Stimulated activated effector memory CD8-positive, alpha-beta T cell treated with anti-CD3 and anti-CD28 coated beads, Interleukin-12 subunit alpha, Interleukin-12 subunit beta, amount 100 ng/mL, for 72 hours (primary cell): Measurements from ENCODE around the gene PHGDH.

Experiments used
- ATAC-seq: fragments of 150-1000 bp; cut with Tn5 transposase; 2 replicates; pipeline ENCODE4 v1.10.0; 2021
- DNase-seq, 2 donors: peaks; one replicate each; pipeline ENCODE4 v3.0.0; 2021 to 2022; ENCODE audit warnings: low spot score in 2 of 2
- H3K27ac Mint-ChIP-seq: one replicate; pipeline ENCODE4 v1.8.0; 2022; ENCODE audit warnings: mild to moderate bottlenecking, mixed read lengths
- H3K36me3 Mint-ChIP-seq: one replicate; pipeline ENCODE4 v1.8.0; 2022; ENCODE audit warnings: mild to moderate bottlenecking, mixed read lengths
- H3K4me1 Mint-ChIP-seq: one replicate; pipeline ENCODE4 v1.8.0; 2022; ENCODE audit warnings: mixed read lengths
- H3K4me3 Mint-ChIP-seq: one replicate; pipeline ENCODE4 v1.8.0; 2022; ENCODE audit warnings: mild to moderate bottlenecking, mixed read lengths
- H3K9me3 Mint-ChIP-seq: one replicate; pipeline ENCODE4 v1.8.0; 2022; ENCODE audit warnings: mixed read lengths

PHGDH gene

DNA sequence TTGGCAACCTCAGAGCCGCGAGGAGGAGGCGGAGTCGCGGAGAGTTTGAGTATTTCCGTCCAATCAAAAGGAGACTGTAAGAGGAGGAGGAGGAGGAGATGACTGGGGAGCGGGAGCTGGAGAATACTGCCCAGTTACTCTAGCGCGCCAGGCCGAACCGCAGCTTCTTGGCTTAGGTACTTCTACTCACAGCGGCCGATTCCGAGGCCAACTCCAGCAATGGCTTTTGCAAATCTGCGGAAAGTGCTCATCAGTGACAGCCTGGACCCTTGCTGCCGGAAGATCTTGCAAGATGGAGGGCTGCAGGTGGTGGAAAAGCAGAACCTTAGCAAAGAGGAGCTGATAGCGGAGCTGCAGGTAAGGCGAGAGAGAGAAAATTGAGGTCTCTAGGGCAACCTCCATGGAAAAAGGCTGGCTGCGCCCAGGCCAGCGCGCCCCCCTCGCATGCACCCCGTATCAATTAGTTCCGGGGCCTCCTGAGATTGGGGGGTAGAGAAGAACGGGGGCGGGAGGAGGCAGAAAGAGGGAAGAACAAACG, at the start of gene PHGDH:
PHGDH (plus strand) TSS at position 131 of the 538 bp plus-strand sequence; CDS start at position 220, 89 bp downstream.
- Mint-ChIP-seq H3K4me3 (peak within 1 kb of the TSS; percentile 83), H3K4me1 (peaks cover 16% of the 10 kb centered on the region), H3K9me3 (no peaks in the 10 kb centered on the region), H3K36me3 (no peaks in the 10 kb centered on the region), H3K27ac (peak within 1 kb of the TSS; percentile 88)
- DNase-seq (peak; percentile 11 to 79), ATAC-seq (peak; percentile 77)

DNA sequence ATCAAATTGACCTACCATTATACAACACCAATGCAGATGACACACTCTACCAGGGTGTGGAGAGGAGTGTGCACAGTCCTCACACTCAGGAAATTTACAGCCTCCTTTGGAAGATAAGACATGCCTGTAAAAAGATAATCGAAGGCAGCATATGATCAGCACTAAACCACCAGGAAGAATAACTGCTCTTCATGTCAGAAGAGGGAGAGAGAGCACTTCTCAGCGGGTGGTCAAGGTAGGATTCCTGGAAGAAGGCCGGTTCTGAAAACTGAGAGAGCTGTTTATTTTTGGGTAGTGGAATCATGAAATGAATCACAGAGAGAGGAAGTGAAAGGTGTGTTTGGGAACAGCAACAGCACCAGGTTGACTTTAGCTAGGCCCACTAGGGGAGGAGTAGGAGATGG, 49.7 kb upstream of the PHGDH start:
- ATAC-seq: no peak
- no peak for DNase-seq
- Mint-ChIP-seq H3K27ac (no peak overlapping the region), H3K9me3 (no peaks in the 10 kb centered on the region), H3K36me3 (no peaks in the 10 kb centered on the region), H3K4me1 (no peaks in the 10 kb centered on the region), H3K4me3 (no peak overlapping the region)

DNA sequence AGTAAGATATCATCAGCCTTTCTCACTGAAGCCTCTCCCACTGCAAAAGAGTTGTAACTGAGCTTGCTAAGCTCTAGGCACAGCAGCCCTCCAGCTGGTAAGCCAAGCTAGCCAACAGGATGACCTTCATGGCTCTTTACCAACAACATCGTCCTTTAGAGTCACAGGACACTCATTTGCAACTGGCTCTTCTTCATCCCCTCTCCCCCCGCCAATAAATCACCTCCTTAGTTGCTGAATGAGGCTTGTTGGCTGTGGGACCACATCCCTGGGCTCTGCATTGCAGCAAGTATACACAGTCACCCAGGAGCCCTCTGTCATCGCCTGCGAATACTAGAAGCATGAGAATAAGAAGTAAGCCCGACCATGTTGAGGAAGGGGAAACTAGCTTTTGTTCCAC, 47.7 kb upstream of the PHGDH start:
- H3K9me3 Mint-ChIP-seq: no peaks in the 10 kb centered on the region
- no peak overlapping the region for H3K27ac Mint-ChIP-seq
- no peak overlapping the region for H3K4me3 Mint-ChIP-seq
- H3K4me1 Mint-ChIP-seq: no peaks in the 10 kb centered on the region
- DNase-seq (no peak), ATAC-seq (peak; percentile 24)
- no peaks in the 10 kb centered on the region for H3K36me3 Mint-ChIP-seq

DNA sequence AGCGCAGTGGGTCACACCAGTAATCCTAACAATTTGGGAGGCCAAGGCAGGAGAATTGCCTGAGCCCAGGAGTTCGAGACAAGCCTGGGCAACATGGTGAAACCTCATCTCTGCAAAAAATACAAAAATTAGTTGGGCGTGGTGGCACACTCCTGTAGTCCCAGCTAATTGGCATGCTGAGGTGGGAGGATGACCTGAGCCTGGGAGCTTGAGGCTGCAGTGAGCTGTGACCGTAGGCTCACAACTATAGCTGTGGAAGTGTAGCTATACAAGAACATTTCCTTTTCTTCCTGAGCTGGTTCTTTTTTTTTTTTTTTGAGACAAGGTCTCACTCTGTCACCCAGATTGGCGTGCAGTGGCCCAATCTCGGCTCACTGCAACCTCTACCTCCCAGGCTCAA, 44.6 kb upstream of the PHGDH start:
- Mint-ChIP-seq H3K27ac (no peak overlapping the region), H3K4me3 (no peak overlapping the region), H3K9me3 (no peaks in the 10 kb centered on the region), H3K4me1 (no peaks in the 10 kb centered on the region), H3K36me3 (no peaks in the 10 kb centered on the region)
- ATAC-seq (no peak), DNase-seq (no peak)

DNA sequence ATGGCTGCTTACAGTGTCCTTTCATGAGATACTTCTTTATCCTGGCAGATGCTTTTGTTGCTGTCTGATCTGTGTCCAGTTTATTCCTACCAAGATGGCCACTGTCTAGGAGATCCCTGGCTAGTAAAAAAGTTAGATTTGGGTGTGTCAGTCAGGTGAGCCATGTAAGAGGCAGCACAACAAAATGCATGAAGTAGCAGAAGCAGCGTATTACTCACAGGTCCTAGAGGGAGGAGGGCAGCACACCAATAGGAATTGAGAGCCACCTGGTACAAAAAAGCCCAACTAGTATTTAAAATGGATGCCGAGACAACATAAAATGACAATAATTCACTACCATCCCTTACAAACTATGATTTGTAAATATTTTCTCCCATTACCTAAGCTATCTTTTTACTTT, 40.8 kb upstream of the PHGDH start:
- Mint-ChIP-seq H3K4me1 (peaks cover 8% of the 10 kb centered on the region), H3K9me3 (no peaks in the 10 kb centered on the region), H3K4me3 (no peak overlapping the region), H3K36me3 (no peaks in the 10 kb centered on the region), H3K27ac (no peak overlapping the region)
- DNase-seq: no peak
- no peak for ATAC-seq

DNA sequence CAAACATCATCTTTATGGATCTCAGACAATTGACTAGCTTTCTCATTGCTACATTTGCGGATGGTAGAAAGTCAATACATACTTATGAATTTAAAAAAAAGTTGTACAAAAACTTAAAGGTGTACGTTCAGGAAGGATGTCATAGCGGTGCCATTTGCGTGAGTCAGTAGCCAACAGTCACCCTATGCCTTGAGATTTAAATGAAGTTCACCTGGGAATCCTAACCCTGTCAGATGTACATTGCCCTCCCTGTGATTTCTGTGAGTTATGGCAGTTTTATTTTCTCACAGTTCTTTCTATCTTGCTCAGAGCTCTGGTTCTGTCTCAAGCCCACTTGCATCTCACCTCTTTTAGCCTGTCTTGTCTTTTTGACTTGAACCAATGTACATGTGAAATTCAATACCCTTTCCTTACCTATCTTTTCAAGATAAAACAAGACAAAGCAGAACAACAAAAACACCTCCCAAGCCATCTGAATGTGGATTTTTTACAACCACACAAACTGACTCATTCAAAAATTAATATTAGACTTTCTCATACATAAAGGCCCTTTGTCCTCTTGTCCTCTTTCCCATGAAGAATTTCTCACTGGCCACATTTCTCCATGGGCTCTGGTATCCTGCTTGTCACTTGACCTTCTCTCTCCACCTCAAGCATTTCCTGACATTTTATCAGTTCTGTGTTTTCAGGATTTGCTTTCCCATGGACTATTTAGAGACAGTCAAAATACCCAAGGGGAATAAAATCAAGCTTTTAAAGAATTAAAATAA, 38.4 kb upstream of the PHGDH start:
- H3K9me3 Mint-ChIP-seq: no peaks in the 10 kb centered on the region
- no peak overlapping the region for H3K27ac Mint-ChIP-seq
- DNase-seq (no peak), ATAC-seq (no peak)
- no peaks in the 10 kb centered on the region for H3K36me3 Mint-ChIP-seq
- no peak overlapping the region for H3K4me3 Mint-ChIP-seq
- peaks cover 9% of the 10 kb centered on the region for H3K4me1 Mint-ChIP-seq

DNA sequence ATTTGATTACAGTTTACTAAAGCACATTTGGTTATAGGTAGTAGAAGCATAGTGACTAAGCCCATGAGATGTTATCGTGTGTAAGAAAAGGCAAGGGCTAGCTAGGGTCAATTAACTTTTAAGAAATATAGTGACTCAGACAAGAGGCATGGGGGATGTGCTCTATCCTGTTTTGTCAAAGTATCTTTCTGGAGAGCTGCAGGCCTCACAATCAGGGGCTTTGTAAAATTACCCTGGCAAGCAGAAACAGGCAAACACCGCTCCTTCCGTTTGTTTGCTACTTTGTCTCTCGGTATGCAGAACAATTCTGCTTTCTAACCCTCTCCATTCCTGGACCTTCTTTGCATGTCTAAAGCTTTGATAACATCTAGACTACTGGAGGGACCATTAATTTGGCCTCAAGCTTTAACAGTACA, 37.6 kb upstream of the PHGDH start:
- Mint-ChIP-seq H3K4me1 (peaks cover 9% of the 10 kb centered on the region), H3K9me3 (no peaks in the 10 kb centered on the region)

DNA sequence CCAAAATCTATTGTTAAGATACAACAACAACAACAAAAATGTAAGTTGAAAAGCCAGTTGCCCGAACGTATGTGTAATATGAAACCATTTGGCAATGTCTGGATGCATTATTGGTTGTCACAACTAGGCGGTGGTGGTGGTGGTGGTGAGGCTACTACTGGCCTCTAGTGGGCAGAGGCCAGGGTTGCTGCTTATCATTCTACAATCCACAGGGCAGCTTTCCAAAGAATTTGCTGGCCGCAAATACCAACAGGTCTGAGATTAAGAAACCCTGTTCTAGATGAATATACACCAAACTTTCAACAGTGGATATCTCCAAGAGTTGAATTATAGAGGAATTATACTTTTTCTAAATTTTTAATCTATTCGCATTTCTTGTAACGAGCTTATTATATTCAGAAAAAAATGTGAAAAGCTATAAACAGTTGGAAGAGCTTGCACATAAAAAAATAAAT, 36.9 kb upstream of the PHGDH start:
- peaks cover 9% of the 10 kb centered on the region for H3K4me1 Mint-ChIP-seq
- H3K4me3 Mint-ChIP-seq: no peak overlapping the region
- H3K36me3 Mint-ChIP-seq: no peaks in the 10 kb centered on the region
- no peak overlapping the region for H3K27ac Mint-ChIP-seq
- no peaks in the 10 kb centered on the region for H3K9me3 Mint-ChIP-seq
- DNase-seq (peak in 1 of 2 donors; percentile 3), ATAC-seq (peak; percentile 80)

More for the DNA sequence above, 37.6 kb upstream of the PHGDH start:
- no peaks in the 10 kb centered on the region for H3K36me3 Mint-ChIP-seq
- no peak overlapping the region for H3K27ac Mint-ChIP-seq
- ATAC-seq: no peak
- DNase-seq: no peak
- H3K4me3 Mint-ChIP-seq: no peak overlapping the region

DNA sequence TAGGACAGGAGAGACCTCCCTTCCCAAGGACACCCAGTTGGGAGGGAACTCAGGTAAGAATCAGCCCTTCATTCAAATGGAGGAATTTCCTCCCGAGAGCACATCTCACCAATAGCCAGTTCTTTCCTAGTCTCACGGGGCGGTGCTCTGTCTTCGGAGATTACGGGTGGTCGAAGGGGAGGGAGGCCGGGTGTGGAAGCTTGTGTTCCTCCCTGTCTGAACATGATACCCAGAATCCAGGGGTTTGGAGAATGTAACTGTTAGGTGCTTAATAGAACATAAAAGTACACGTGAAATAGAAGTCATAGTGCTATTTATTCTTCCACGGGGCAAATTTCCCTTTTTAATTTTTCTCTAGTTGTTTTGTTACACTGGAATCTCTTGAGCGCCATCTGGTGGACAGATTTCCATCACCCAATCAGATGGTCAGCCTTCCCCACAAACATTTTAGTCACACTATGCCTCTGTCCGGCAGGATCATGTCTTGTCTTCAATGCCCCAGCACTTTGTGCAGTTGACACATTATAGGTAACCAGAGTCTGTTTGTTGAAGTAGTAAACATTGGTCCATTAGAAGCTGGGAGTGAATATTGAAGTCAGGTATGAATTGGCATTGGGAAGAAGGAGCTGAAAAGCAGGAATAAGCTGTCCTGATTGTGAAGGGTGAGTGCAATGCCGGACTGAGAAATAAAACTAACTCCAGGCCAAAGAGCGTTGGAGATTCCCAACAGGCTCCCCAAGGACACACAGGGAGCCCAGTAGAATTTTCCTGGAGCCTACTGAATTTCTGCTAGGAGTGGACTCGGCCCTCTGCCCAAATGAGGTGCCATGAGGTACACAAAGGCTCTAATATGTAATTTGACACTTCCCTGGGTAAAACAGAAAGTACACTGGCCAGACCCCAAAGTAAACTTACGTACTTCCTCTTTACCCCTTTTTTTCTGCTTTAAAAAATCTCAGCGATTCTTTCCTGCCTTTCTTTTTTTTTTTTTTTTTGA, 36.1 kb upstream of the PHGDH start:
- Mint-ChIP-seq H3K36me3 (no peaks in the 10 kb centered on the region), H3K4me1 (peaks cover 9% of the 10 kb centered on the region), H3K9me3 (no peaks in the 10 kb centered on the region), H3K4me3 (no peak overlapping the region), H3K27ac (no peak overlapping the region)
- peak; percentile 56 for ATAC-seq
- DNase-seq: peak; percentile 56 to 83

DNA sequence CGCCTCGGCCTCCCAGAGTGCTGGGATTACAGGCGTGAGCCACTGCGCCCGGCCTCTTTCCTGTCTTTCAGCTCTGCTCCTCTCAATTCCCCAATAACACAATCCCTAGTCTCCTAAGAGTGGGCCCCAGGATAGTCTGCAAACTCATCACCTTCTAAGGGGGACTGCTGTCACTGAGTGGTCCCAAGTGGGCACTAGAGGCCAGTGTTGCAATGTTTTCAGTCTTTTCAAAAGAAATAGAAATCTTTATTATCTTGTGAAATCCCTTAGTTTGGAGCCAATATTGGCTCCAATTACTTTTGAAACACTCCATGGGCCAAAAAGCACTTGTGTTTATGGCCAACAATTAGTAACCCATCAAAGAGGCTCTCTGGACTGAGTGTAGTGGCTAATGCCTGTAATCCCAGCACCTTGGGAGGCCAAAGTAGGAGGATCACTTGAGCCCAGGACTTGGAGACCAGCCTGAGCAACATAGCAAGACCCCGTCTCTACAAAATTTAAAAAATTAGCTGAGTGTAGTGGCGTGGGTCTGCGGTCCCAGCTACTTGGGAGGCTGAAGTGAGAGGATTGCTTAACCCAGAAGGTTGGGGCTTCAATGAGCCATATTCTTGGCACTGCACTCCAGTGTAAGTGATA, 35.0 kb upstream of the PHGDH start:
- DNase-seq (no peak), ATAC-seq (no peak)
- H3K9me3 Mint-ChIP-seq: no peaks in the 10 kb centered on the region
- H3K4me1 Mint-ChIP-seq: peaks cover 9% of the 10 kb centered on the region
- no peaks in the 10 kb centered on the region for H3K36me3 Mint-ChIP-seq
- no peak overlapping the region for H3K27ac Mint-ChIP-seq
- H3K4me3 Mint-ChIP-seq: no peak overlapping the region

DNA sequence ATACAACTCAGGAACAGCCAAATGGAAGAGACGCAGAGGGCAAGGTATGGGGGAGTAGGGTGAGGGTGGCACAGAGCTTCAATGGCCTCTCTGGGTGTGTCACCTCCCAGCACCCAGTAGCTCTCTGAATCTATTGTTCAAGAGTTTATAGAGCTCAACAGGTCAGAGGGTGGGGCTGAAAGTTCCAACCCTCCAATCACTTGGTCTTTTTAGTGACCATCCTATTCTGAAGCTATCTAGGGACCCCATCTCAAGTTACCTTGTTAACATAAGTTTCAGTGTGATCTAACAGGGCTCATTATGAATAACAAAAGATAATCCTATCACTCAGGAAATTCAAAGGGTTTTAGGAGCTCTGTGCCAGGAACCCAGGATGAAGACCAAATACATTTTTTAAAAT, 32.5 kb upstream of the PHGDH start:
- ATAC-seq (no peak), DNase-seq (no peak)
- peaks cover 9% of the 10 kb centered on the region for H3K4me1 Mint-ChIP-seq
- H3K9me3 Mint-ChIP-seq: no peaks in the 10 kb centered on the region
- no peaks in the 10 kb centered on the region for H3K36me3 Mint-ChIP-seq
- no peak overlapping the region for H3K4me3 Mint-ChIP-seq
- H3K27ac Mint-ChIP-seq: no peak overlapping the region

DNA sequence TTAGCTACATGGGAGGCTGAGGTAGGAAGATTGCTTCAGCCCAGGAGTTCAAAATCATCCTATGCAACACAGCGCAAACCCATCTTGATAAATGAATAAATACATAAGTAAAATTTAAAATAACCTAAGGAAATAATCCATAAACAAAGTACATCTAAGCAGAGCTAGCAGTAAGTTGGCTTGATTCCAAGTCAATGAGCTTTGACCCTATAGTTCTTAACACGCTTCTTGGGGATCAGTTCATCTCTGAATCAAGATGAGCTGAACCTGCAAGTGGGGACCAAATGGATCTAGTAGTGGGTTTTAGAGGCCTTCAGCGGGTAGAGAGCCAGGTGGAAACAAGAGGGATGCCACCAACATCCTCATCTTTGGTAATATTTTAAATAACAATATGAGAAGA, 31.5 kb upstream of the PHGDH start:
- ATAC-seq (no peak), DNase-seq (no peak)
- Mint-ChIP-seq H3K9me3 (no peaks in the 10 kb centered on the region), H3K4me3 (no peak overlapping the region), H3K27ac (no peak overlapping the region), H3K36me3 (no peaks in the 10 kb centered on the region), H3K4me1 (peaks cover 7% of the 10 kb centered on the region)

DNA sequence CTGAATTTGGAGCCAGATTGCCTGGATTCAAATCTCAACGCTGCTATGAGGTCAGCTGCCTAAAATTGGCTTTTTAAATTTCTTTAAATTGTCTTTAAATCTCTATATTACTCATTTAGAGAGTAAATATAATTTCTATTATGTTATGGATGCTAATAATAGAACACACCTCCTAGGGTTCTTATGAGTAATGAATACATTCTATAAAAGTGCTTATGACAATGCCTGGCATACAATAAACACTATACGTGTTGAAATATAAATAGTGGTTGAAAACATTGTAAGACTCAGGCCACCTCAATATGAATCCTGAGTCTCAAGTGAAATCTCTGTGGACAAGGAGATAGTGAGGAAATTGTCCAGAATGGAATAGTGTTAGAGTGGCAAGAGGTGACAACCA, 31.0 kb upstream of the PHGDH start:
- Mint-ChIP-seq H3K9me3 (no peaks in the 10 kb centered on the region), H3K27ac (no peak overlapping the region), H3K36me3 (no peaks in the 10 kb centered on the region), H3K4me3 (no peak overlapping the region), H3K4me1 (peaks cover 2% of the 10 kb centered on the region)
- no peak for ATAC-seq
- DNase-seq: no peak

DNA sequence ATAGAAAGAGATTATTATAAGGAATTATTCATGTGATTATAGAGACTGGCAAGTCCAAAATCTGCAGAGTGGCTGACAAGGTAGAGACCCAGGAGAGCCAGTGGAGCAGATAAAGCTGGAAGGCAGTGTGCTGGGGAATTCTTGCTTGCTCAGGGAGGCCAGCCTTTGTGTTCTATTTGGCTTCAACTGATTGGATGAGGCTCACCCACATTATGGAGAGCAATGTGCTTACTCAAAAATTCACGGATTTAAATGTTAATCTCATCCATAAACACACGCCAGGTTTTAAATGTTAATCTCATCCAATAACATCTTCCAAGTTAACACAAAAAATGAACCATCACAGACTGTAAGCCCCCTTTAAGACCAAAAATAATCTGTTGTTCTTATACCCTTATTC, 30.2 kb upstream of the PHGDH start:
- Mint-ChIP-seq H3K4me3 (no peak overlapping the region), H3K4me1 (no peaks in the 10 kb centered on the region), H3K9me3 (no peaks in the 10 kb centered on the region), H3K36me3 (no peaks in the 10 kb centered on the region), H3K27ac (no peak overlapping the region)
- DNase-seq (no peak), ATAC-seq (no peak)

DNA sequence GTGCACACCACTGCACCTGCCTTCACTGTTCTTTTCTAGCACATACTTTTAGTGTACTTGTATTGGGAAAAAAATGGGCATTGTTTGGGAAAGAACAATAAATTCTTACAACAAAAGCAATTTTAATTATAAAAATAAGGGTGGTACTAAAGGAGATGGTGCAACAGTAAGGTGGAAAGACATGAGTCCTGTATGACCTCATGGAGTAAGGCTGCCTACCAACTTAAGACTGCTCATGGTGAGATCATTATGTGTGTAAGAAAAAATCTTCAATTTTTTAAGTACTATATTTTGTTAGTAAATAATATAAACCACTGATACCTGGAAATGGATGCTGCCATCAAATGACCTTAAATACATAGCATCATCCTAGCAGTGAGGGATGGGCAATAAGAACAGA, 29.6 kb upstream of the PHGDH start:
- Mint-ChIP-seq H3K4me3 (no peak overlapping the region), H3K4me1 (no peaks in the 10 kb centered on the region), H3K36me3 (no peaks in the 10 kb centered on the region), H3K9me3 (no peaks in the 10 kb centered on the region), H3K27ac (no peak overlapping the region)
- ATAC-seq (no peak), DNase-seq (no peak)
